K562 (cell line): Measurements from ENCODE around the gene KRTAP10-12. TPM values are rescaled to one million over a fixed set of nuclear protein-coding genes. Genes with fewer than 3 reads are reported as not detected.

Experiments used
- ATAC-seq: fragments of 200-7000 bp; cut with Tn5 transposase; 3 replicates; pipeline ENCODE4 v1.9.1; 2020; ENCODE audit warnings: moderate library complexity
- BruUV-seq: library from RNA; stranded (reverse); fragments of 400-500 nt; replicated peaks from 2 replicates; lab custom pipeline; 2021; lab: Mats Ljungman, UMichigan
- CTCF ChIA-PET: fragments of 300-600 bp; formaldehyde crosslinking; extraction: SDS; loops from one replicate; lab custom pipeline; 2021; ENCODE audit warnings: low intra/inter-chr PET ratio; lab: Yijun Ruan, JAX
- POLR2A ChIA-PET: fragments of 300-600, 350-650 bp; sonication (Branson Sonifier 250); formaldehyde crosslinking; extraction: SDS; loops from one replicate; lab custom pipeline; 2021; ENCODE audit warnings: antibody characterized with exemption, inconsistent platforms; lab: Yijun Ruan, JAX
- DNase-seq, 4 experiments: peaks; one replicate each; pipeline versions ENCODE4 v3.0.0 to v3.0.0-alpha.2; 2011 to 2018; ENCODE audit warnings: low spot score in 3 of 4, mixed read lengths in 3 of 4; ENCODE audit errors: extremely low read depth in 1 of 4
- FAIRE-seq: peaks from 2 replicates; lab custom pipeline; 2011; peaks lifted over from hg19 to GRCh38; lab: Jason Lieb, UNC
- H2AFZ ChIP-seq: 2 replicates; pipeline ENCODE4 v1.6.0; 2011; ENCODE audit warnings: low read depth, low read length, control low read depth, inconsistent platforms
- H3K27ac ChIP-seq: fragments of 200-600 bp; 3 replicates; pipeline ENCODE4 v1.8.0; 2011; ENCODE audit warnings: low read depth, mild to moderate bottlenecking, control low read depth, inconsistent platforms, low read length, moderate library complexity, mixed read lengths; ENCODE audit errors: extremely low read depth
- H3K27me3 ChIP-seq, 2 experiments: fragments of 300-600 bp in 1 of 2; 2 replicates in 1 of 2; 3 replicates in 1 of 2; pipeline versions ENCODE4 v1.6.0 to v1.8.0; 2011; ENCODE audit warnings: inconsistent platforms in 2 of 2, low read length in 2 of 2, mild to moderate bottlenecking in 1 of 2, mixed read lengths in 1 of 2, moderate library complexity in 1 of 2; ENCODE audit not compliant: control insufficient read depth in 2 of 2, insufficient read depth in 2 of 2
- H3K36me3 ChIP-seq: fragments of 300-600 bp; 3 replicates; pipeline ENCODE4 v1.8.0; 2011; ENCODE audit warnings: mild to moderate bottlenecking, low read length, inconsistent platforms; ENCODE audit not compliant: control insufficient read depth, insufficient read depth
- H3K4me1 ChIP-seq, 2 experiments: fragments of 200-600 bp in 1 of 2; replicated peaks in 1 of 2; 2 replicates in 1 of 2; 3 replicates in 1 of 2; pipeline versions ENCODE4 v1.5.1 to v1.8.0; 2011; ENCODE audit warnings: inconsistent platforms in 2 of 2, low read length in 2 of 2, mild to moderate bottlenecking in 1 of 2, mixed read lengths in 1 of 2, moderate library complexity in 1 of 2; ENCODE audit not compliant: control insufficient read depth in 2 of 2, insufficient read depth in 2 of 2
- H3K4me2 ChIP-seq: 2 replicates; pipeline ENCODE4 v1.6.1; 2011; ENCODE audit warnings: low read length, control low read depth, inconsistent platforms, mixed read lengths; ENCODE audit not compliant: insufficient read depth
- H3K4me3 ChIP-seq: fragments of 200-600 bp; sonication (generic), shearing (Covaris generic); 2 replicates; pipeline ENCODE4 v1.5.1; 2016; ENCODE audit warnings: control low read depth, inconsistent platforms
- H3K79me2 ChIP-seq: fragments of 200-600 bp; 3 replicates; pipeline ENCODE4 v1.8.0; 2011; ENCODE audit warnings: low read length, inconsistent platforms; ENCODE audit not compliant: control insufficient read depth, insufficient read depth
- H3K9ac ChIP-seq, 2 experiments: 2 replicates each; pipeline versions ENCODE4 v1.6.0 to v1.6.1; 2011; ENCODE audit warnings: low read depth in 2 of 2, low read length in 2 of 2, control low read depth in 1 of 2, inconsistent platforms in 1 of 2, mild to moderate bottlenecking in 1 of 2, mixed read lengths in 1 of 2; ENCODE audit not compliant: insufficient read depth in 1 of 2
- H3K9me1 ChIP-seq: one replicate; pipeline ENCODE4 v1.6.0; 2011; ENCODE audit warnings: inconsistent platforms, mild to moderate bottlenecking, low read length, moderate library complexity; ENCODE audit not compliant: control insufficient read depth, insufficient read depth
- H3K9me3 ChIP-seq: replicated peaks from 2 replicates; pipeline ENCODE4 v1.5.1; 2011; ENCODE audit warnings: low read depth, low read length, inconsistent platforms; ENCODE audit not compliant: control insufficient read depth, insufficient read depth
- H4K20me1 ChIP-seq: replicated peaks from 2 replicates; pipeline ENCODE4 v1.6.1; 2011; ENCODE audit warnings: low read length, inconsistent platforms, mixed read lengths; ENCODE audit not compliant: control insufficient read depth, insufficient read depth
- EP400 ChIP-seq: fragments of 450-650 bp; IDR thresholded peaks from 2 replicates; pipeline ENCODE4 v1.6.1; 2017; ENCODE audit warnings: antibody characterized with exemption, mild to moderate bottlenecking, moderate library complexity
- ESRRA ChIP-seq: fragments of 450-650 bp; IDR thresholded peaks from 2 replicates; pipeline ENCODE4 v1.6.1; 2014; ENCODE audit warnings: low read depth, mild to moderate bottlenecking, moderate library complexity, borderline replicate concordance
- KLF10 ChIP-seq: fragments of 250-450 bp; sonication (Bioruptor Pico); IDR thresholded peaks from 2 replicates; pipeline ENCODE4 v1.6.1; 2021; ENCODE audit warnings: matching md5 sums
- MYBL2 ChIP-seq, 2 experiments: fragments of 450-650 bp in 1 of 2; sonication (generic) in 1 of 2; formaldehyde crosslinking in 1 of 2; IDR thresholded peaks; 2 replicates each; pipeline versions ENCODE4 v1.6.1 to v1.8.1; 2017 to 2022; ENCODE audit warnings: borderline replicate concordance in 1 of 2, inconsistent platforms in 1 of 2, low read depth in 1 of 2, mild to moderate bottlenecking in 1 of 2, missing genetic modification reagents in 1 of 2, moderate library complexity in 1 of 2
- NR1H2 ChIP-seq: sonication (generic); formaldehyde crosslinking; IDR thresholded peaks from 2 replicates; pipeline ENCODE4 v1.4.0; 2020; ENCODE audit warnings: mild to moderate bottlenecking, missing genetic modification reagents
- PML ChIP-seq: IDR thresholded peaks from 2 replicates; pipeline ENCODE4 v1.6.1; 2012; ENCODE audit warnings: low read length, inconsistent platforms
- RNF2 ChIP-seq: sonication (generic); IDR thresholded peaks from 2 replicates; pipeline ENCODE4 v1.6.1; 2016
- ZBTB40 ChIP-seq, 2 experiments: fragments of 450-650 bp in 1 of 2; sonication (generic) in 1 of 2; formaldehyde crosslinking in 1 of 2; IDR thresholded peaks; 2 replicates each; pipeline versions ENCODE4 v1.7.1 to v1.9.0; 2016 to 2022; ENCODE audit warnings: inconsistent platforms in 1 of 2, mild to moderate bottlenecking in 1 of 2, missing genetic modification reagents in 1 of 2
- ZNF175 ChIP-seq: fragments of 200-800 bp; sonication (Bioruptor generic); IDR thresholded peaks from 2 replicates; pipeline ENCODE4 v1.6.1; 2016; ENCODE audit warnings: low read depth, mild to moderate bottlenecking, missing genetic modification characterization, missing compliant biosample characterization
- ZNF274 ChIP-seq: IDR thresholded peaks from 2 replicates; pipeline ENCODE4 v1.6.1; 2011; ENCODE audit warnings: low read depth, mild to moderate bottlenecking, low read length, moderate library complexity, borderline replicate concordance
- ZNF696 ChIP-seq: fragments of 250-450 bp; sonication (Bioruptor Pico); conservative IDR thresholded peaks from 2 replicates; pipeline ENCODE4 v1.4.0; 2020; ENCODE audit warnings: mild to moderate bottlenecking, moderate library complexity
- ZNF707 ChIP-seq: fragments of 250-450 bp; sonication (Bioruptor Pico); conservative IDR thresholded peaks from 2 replicates; pipeline ENCODE4 v1.8.0; 2022; ENCODE audit warnings: inconsistent platforms, mild to moderate bottlenecking, moderate library complexity
- WGBS: fragments of 100-300 bp; shearing (Covaris generic); methylation state at CpG from one replicate; pipeline ENCODE4 v1.1.6; 2016; ENCODE audit warnings: low coverage, mixed read lengths; ENCODE audit not compliant: insufficient coverage; ENCODE audit errors: missing lambda C conversion rate; 5-methylcytosine and 5-hydroxymethylcytosine counted together
- in situ Hi-C: fragments of 300-500 bp; cut with MboI; formaldehyde crosslinking; loops from 4 replicates; pipeline ENCODE4 v1.15.0; 2018; ENCODE audit warnings: inconsistent platforms, mixed read lengths
- intact Hi-C: fragments of 100-400 bp; cut with micrococcal nuclease; formaldehyde crosslinking; loops from 2 replicates; pipeline ENCODE4 v1.14.2; 2022
- polyA plus RNA-seq, 8 experiments: library from polyadenylated mRNA; depleted of rRNA in 4 of 8; stranded (reverse) in 5 of 8; unstranded in 3 of 8; fragments of >200 nt; fragmentation: Nextera tagmentation in 2 of 8; fragmentation: Illumina TruSeq in 1 of 8; extraction: Ambion mirVana in 2 of 8; extraction: Trizol in 1 of 8; gene quantifications; 2 replicates each; pipeline versions ENCODE4 v1.2.1 to v1.2.3, GENCODE V29; 2011 to 2014; ENCODE audit warnings: inconsistent platforms in 1 of 8, missing spikeins in 1 of 8
- total RNA-seq, 7 experiments: library from RNA; depleted of rRNA in 6 of 7; stranded (reverse); fragments of >200 nt in 6 of 7; fragmentation: Illumina TruSeq in 2 of 7; extraction: Trizol in 2 of 7; gene quantifications; 2 replicates each; pipeline versions ENCODE4 v1.2.1 to v1.2.3, GENCODE V29; 2011 to 2021; ENCODE audit warnings: low replicate concordance in 1 of 7

KRTAP10-12 gene
- total and polyA plus RNA-seq, 9 of the 15 experiments (the other 6 are each of a cell fraction or from before 2014, with no cell fraction given), result not detected

- no peak for TF ChIP-seq ZBTB40 (IDR thresholded peaks at IDR 0.05)
- no peak for TF ChIP-seq ZBTB40 (CRISPR knock-in tag; IDR thresholded peaks at IDR 0.05)
- TF ChIP-seq RNF2, result no peak
- TF ChIP-seq MYBL2 (IDR thresholded peaks at IDR 0.05; ENCODE audit: low read depth), result no peak
- no peak for TF ChIP-seq MYBL2 (CRISPR knock-in tag; IDR thresholded peaks at IDR 0.05; ENCODE audit: borderline replicate concordance)
- no peak for TF ChIP-seq ESRRA
- TF ChIP-seq PML, result no peak
- TF ChIP-seq NR1H2, result no peak
- no peak for TF ChIP-seq KLF10 (CRISPR knock-in tag)
- TF ChIP-seq ZNF175, result no peak
- no peak for TF ChIP-seq ZNF274
- no peak for TF ChIP-seq ZNF696
- TF ChIP-seq EP400, result no peak
- no peak for TF ChIP-seq ZNF707
- TF ChIP-seq, all 486 proteins: peak for 0
- no peaks in the 10 kb centered on the region for H3K79me2 ChIP-seq
- H3K4me1 ChIP-seq, result peaks cover under 1 to 10% of the 10 kb centered on the region in 2 experiments; a peak in 1 of 5 replicates
- ChIA-PET CTCF (no interaction called here), POLR2A (interaction anchor here (0.6 kb wide), 1 partner anchor 13 kb away, joined by 3 read pairs; no protein-coding TSS in a partner anchor)
- H2AFZ ChIP-seq, result no peak overlapping the region
- in situ Hi-C loops, result no loop called here
- no peaks in the 10 kb centered on the region for H3K9me1 ChIP-seq
- H3K4me3 ChIP-seq, result no peak overlapping the region
- 2% methylated on average over 8 of the region's 8 CpGs for WGBS
- no peak overlapping the region for H3K9ac ChIP-seq
- peaks cover 55 to 57% of the 10 kb centered on the region in 2 experiments for H3K27me3 ChIP-seq
- peaks cover 9% of the 10 kb centered on the region; the same call in 1 of the 2 replicates for H4K20me1 ChIP-seq
- no peak for DNase-seq
- FAIRE-seq, result no peak
- no peak overlapping the region for H3K4me2 ChIP-seq
- H3K27ac ChIP-seq, result no peak overlapping the region
- no TSS peak for BruUV-seq
- intact Hi-C loops, result no loop called here
- ATAC-seq, result no peak
- no peaks in the 10 kb centered on the region for H3K9me3 ChIP-seq
- H3K36me3 ChIP-seq, result no peaks in the 10 kb centered on the region
These were observed 39.5 kb downstream of the KRTAP10-12 start for GRCh38 chr21:44736291-44737004.
